Activated CD4-positive, alpha-beta T cell treated with anti-CD3 and anti-CD28 coated beads, Interleukin-2, amount 10 ng/mL, durations not matched to agents 24 days and 14 days (primary cell): ENCODE data around the gene PARVB. TPM values are rescaled to one million over a fixed set of nuclear protein-coding genes. Genes with fewer than 3 reads are reported as not detected.

Experiments
- DNase-seq: peaks from one replicate; pipeline ENCODE4 v3.0.0; 2022
- H3K27ac Mint-ChIP-seq: one replicate; pipeline ENCODE4 v1.8.0; 2022; ENCODE audit warnings: mild to moderate bottlenecking, mixed read lengths
- H3K27me3 Mint-ChIP-seq: one replicate; pipeline ENCODE4 v1.8.0; 2022; ENCODE audit warnings: mixed read lengths
- H3K36me3 Mint-ChIP-seq: one replicate; pipeline ENCODE4 v1.8.0; 2022; ENCODE audit warnings: low read depth, mild to moderate bottlenecking, mixed read lengths
- H3K4me1 Mint-ChIP-seq: one replicate; pipeline ENCODE4 v1.8.0; 2021; ENCODE audit warnings: mixed read lengths
- H3K4me3 Mint-ChIP-seq: one replicate; pipeline ENCODE4 v1.8.0; 2022; ENCODE audit warnings: mild to moderate bottlenecking, moderate library complexity, mixed read lengths
- H3K9me3 Mint-ChIP-seq: one replicate; pipeline ENCODE4 v1.8.0; 2021; ENCODE audit warnings: mixed read lengths
- intact Hi-C: fragments of 100-400 bp; cut with micrococcal nuclease; formaldehyde crosslinking; loops from one replicate; pipeline ENCODE4 v1.15.1; 2023
- total RNA-seq: library from RNA; stranded (reverse); gene quantifications from 2 replicates; pipeline ENCODE4 v1.2.3, GENCODE V29; 2022

PARVB gene
- total RNA-seq, 1 donor from 2014 or later: 112 TPM

- H3K27me3 Mint-ChIP-seq: no peaks in the 10 kb centered on the region
- H3K4me1 Mint-ChIP-seq: no peaks in the 10 kb centered on the region
- H3K27ac Mint-ChIP-seq: no peak overlapping the region
- peaks cover 14% of the 10 kb centered on the region for H3K36me3 Mint-ChIP-seq
- H3K4me3 Mint-ChIP-seq: no peak overlapping the region
- intact Hi-C loops: no loop called here
- DNase-seq: no peak
- no peaks in the 10 kb centered on the region for H3K9me3 Mint-ChIP-seq
Observed at GRCh38 chr22:44162960-44163359, 138.9 kb downstream of the PARVB start.

- Mint-ChIP-seq H3K4me3 (no peak overlapping the region), H3K27ac (no peak overlapping the region), H3K36me3 (peaks cover 10% of the 10 kb centered on the region), H3K4me1 (no peaks in the 10 kb centered on the region), H3K9me3 (no peaks in the 10 kb centered on the region), H3K27me3 (no peaks in the 10 kb centered on the region)
- intact Hi-C loops: no loop called here
- DNase-seq: no peak
Observed at GRCh38 chr22:44163536-44163935, 139.4 kb downstream of the PARVB start.

- Mint-ChIP-seq H3K9me3 (no peaks in the 10 kb centered on the region), H3K4me1 (no peaks in the 10 kb centered on the region), H3K27me3 (no peaks in the 10 kb centered on the region), H3K4me3 (no peak overlapping the region), H3K27ac (no peak overlapping the region), H3K36me3 (peaks cover 5% of the 10 kb centered on the region)
- intact Hi-C loops: no loop called here
- no peak for DNase-seq
Observed at GRCh38 chr22:44164031-44164430, 139.9 kb downstream of the PARVB start.

- H3K9me3 Mint-ChIP-seq: no peaks in the 10 kb centered on the region
- H3K4me1 Mint-ChIP-seq: no peaks in the 10 kb centered on the region
- DNase-seq: no peak
- no peak overlapping the region for H3K4me3 Mint-ChIP-seq
- intact Hi-C loops: no loop called here
- peaks cover 2% of the 10 kb centered on the region for H3K36me3 Mint-ChIP-seq
- no peak overlapping the region for H3K27ac Mint-ChIP-seq
- H3K27me3 Mint-ChIP-seq: no peaks in the 10 kb centered on the region
Observed at GRCh38 chr22:44165286-44165874, 141.3 kb downstream of the PARVB start.

GRCh38 chr22:44166498-44167276 is 142.6 kb downstream of the PARVB start:
- no peak for DNase-seq
- Mint-ChIP-seq H3K27ac (no peak overlapping the region), H3K36me3 (no peaks in the 10 kb centered on the region), H3K4me3 (no peak overlapping the region), H3K4me1 (no peaks in the 10 kb centered on the region), H3K9me3 (no peaks in the 10 kb centered on the region), H3K27me3 (no peaks in the 10 kb centered on the region)
- intact Hi-C loops: no loop called here

GRCh38 chr22:44167501-44167900 is 143.4 kb downstream of the PARVB start:
- Mint-ChIP-seq H3K27ac (no peak overlapping the region), H3K27me3 (no peaks in the 10 kb centered on the region), H3K36me3 (no peaks in the 10 kb centered on the region), H3K4me1 (no peaks in the 10 kb centered on the region), H3K9me3 (no peaks in the 10 kb centered on the region), H3K4me3 (no peak overlapping the region)
- DNase-seq: no peak
- intact Hi-C loops: no loop called here

GRCh38 chr22:44168206-44168605 is 144.1 kb downstream of the PARVB start:
- no peaks in the 10 kb centered on the region for H3K9me3 Mint-ChIP-seq
- intact Hi-C loops: no loop called here
- no peaks in the 10 kb centered on the region for H3K4me1 Mint-ChIP-seq
- no peak for DNase-seq
- no peaks in the 10 kb centered on the region for H3K36me3 Mint-ChIP-seq
- no peaks in the 10 kb centered on the region for H3K27me3 Mint-ChIP-seq
- H3K4me3 Mint-ChIP-seq: no peak overlapping the region
- H3K27ac Mint-ChIP-seq: no peak overlapping the region

GRCh38 chr22:44170470-44170869 is 146.4 kb downstream of the PARVB start:
- Mint-ChIP-seq H3K9me3 (no peaks in the 10 kb centered on the region), H3K27me3 (no peaks in the 10 kb centered on the region), H3K4me1 (no peaks in the 10 kb centered on the region), H3K4me3 (no peak overlapping the region), H3K27ac (no peak overlapping the region), H3K36me3 (no peaks in the 10 kb centered on the region)
- intact Hi-C loops: no loop called here
- no peak for DNase-seq

GRCh38 chr22:44171561-44171960 is 147.5 kb downstream of the PARVB start:
- no peaks in the 10 kb centered on the region for H3K9me3 Mint-ChIP-seq
- no peaks in the 10 kb centered on the region for H3K27me3 Mint-ChIP-seq
- no peak overlapping the region for H3K27ac Mint-ChIP-seq
- DNase-seq: no peak
- peaks cover under 1% of the 10 kb centered on the region for H3K4me1 Mint-ChIP-seq
- no peak overlapping the region for H3K4me3 Mint-ChIP-seq
- intact Hi-C loops: no loop called here
- no peaks in the 10 kb centered on the region for H3K36me3 Mint-ChIP-seq

- intact Hi-C loops: no loop called here
- Mint-ChIP-seq H3K4me3 (no peak overlapping the region), H3K9me3 (no peaks in the 10 kb centered on the region), H3K27me3 (no peaks in the 10 kb centered on the region), H3K4me1 (peaks cover 1% of the 10 kb centered on the region), H3K36me3 (no peaks in the 10 kb centered on the region), H3K27ac (no peak overlapping the region)
- no peak for DNase-seq
Observed at GRCh38 chr22:44172370-44173108, 148.4 kb downstream of the PARVB start.

GRCh38 chr22:44173154-44173553 is 149.1 kb downstream of the PARVB start:
- intact Hi-C loops: no loop called here
- Mint-ChIP-seq H3K27ac (no peak overlapping the region), H3K4me3 (no peak overlapping the region), H3K36me3 (no peaks in the 10 kb centered on the region), H3K4me1 (peaks cover 1% of the 10 kb centered on the region), H3K9me3 (no peaks in the 10 kb centered on the region), H3K27me3 (no peaks in the 10 kb centered on the region)
- no peak for DNase-seq

- no peak for DNase-seq
- Mint-ChIP-seq H3K36me3 (no peaks in the 10 kb centered on the region), H3K9me3 (no peaks in the 10 kb centered on the region), H3K27ac (no peak overlapping the region), H3K4me3 (no peak overlapping the region), H3K27me3 (peaks cover 7% of the 10 kb centered on the region), H3K4me1 (peaks cover 7% of the 10 kb centered on the region)
- intact Hi-C loops: no loop called here
Observed at GRCh38 chr22:44175676-44176075, 151.6 kb downstream of the PARVB start.

- H3K36me3 Mint-ChIP-seq: peaks cover 2% of the 10 kb centered on the region
- DNase-seq: no peak
- H3K4me3 Mint-ChIP-seq: no peak overlapping the region
- intact Hi-C loops: no loop called here
- no peaks in the 10 kb centered on the region for H3K9me3 Mint-ChIP-seq
- H3K4me1 Mint-ChIP-seq: peaks cover 21% of the 10 kb centered on the region
- H3K27ac Mint-ChIP-seq: no peak overlapping the region
- H3K27me3 Mint-ChIP-seq: peaks cover 7% of the 10 kb centered on the region
Observed at GRCh38 chr22:44179196-44179988, 155.3 kb downstream of the PARVB start.
